HCT116 (cell line): ENCODE measurements around the gene TREML1. TPM values are rescaled to one million over a fixed set of nuclear protein-coding genes. Genes with fewer than 3 reads are reported as not detected.

Source experiments
- ATAC-seq: fragments of 200-7000 bp; cut with Tn5 transposase; 2 replicates; pipeline ENCODE4 v1.9.1; 2020; ENCODE audit warnings: mild to moderate bottlenecking, moderate library complexity
- BruUV-seq: library from RNA; stranded (reverse); fragments of 400-500 nt; replicated peaks from 2 replicates; lab custom pipeline; 2021; lab: Mats Ljungman, UMichigan
- CTCF ChIA-PET: fragments of 300-600 bp; sonication (Branson Sonifier 250); formaldehyde crosslinking; loops from one replicate; lab custom pipeline; 2021; ENCODE audit warnings: antibody characterized with exemption; lab: Charles Lee
- POLR2A ChIA-PET: fragments of 300-600, 350-600 bp; sonication (Branson Sonifier 250); formaldehyde crosslinking; loops from one replicate; lab custom pipeline; 2021; ENCODE audit warnings: antibody characterized with exemption; lab: Charles Lee
- RAD21 ChIA-PET, 2 experiments: fragments of 300-600 bp; sonication (Branson Sonifier 250); formaldehyde crosslinking; loops; one replicate each; lab custom pipeline; 2023; ENCODE audit warnings: low total read pairs in 2 of 2; ENCODE audit not compliant: uncharacterized antibody in 2 of 2, unreplicated experiment in 2 of 2, low non-redundant PET in 1 of 2; lab: Charles Lee
- DNase-seq: peaks from one replicate; pipeline ENCODE4 v3.0.0-alpha.2; 2010; ENCODE audit warnings: low read depth, low spot score
- H2AFZ ChIP-seq: fragments of 200-600 bp; shearing (Covaris generic), sonication (generic); 2 replicates; pipeline ENCODE4 v1.6.1; 2017; ENCODE audit warnings: low read depth, mixed run types, mixed read lengths, antibody characterized with exemption, low read length; ENCODE audit not compliant: poor library complexity, severe bottlenecking
- H3K27ac ChIP-seq: 2 replicates; pipeline ENCODE4 v1.5.1; 2012; ENCODE audit warnings: low read depth, low read length
- H3K27me3 ChIP-seq: fragments of 200-600 bp; sonication (generic); 2 replicates; pipeline ENCODE4 v1.6.1; 2016; ENCODE audit warnings: mixed run types, low read length, mixed read lengths; ENCODE audit not compliant: insufficient read depth
- H3K36me3 ChIP-seq, 2 experiments: fragments of 200-500 bp in 1 of 2; fragments of 200-600 bp in 1 of 2; sonication (Bioruptor generic) in 1 of 2; sonication (generic) in 1 of 2; 2 replicates each; pipeline versions ENCODE4 v1.5.1 to v1.6.1; 2014 to 2016; ENCODE audit warnings: low read length in 2 of 2, inconsistent platforms in 1 of 2, mixed read lengths in 1 of 2, mixed run types in 1 of 2; ENCODE audit not compliant: insufficient read depth in 2 of 2, control insufficient read depth in 1 of 2
- H3K4me1 ChIP-seq, 2 experiments: fragments of 200-600 bp in 1 of 2; sonication (generic) in 1 of 2; 2 replicates each; pipeline versions ENCODE4 v1.5.1 to v1.6.1; 2012 to 2017; ENCODE audit warnings: low read length in 2 of 2, inconsistent platforms in 1 of 2, mild to moderate bottlenecking in 1 of 2, mixed read lengths in 1 of 2, mixed run types in 1 of 2, moderate library complexity in 1 of 2; ENCODE audit not compliant: insufficient read depth in 2 of 2, control insufficient read depth in 1 of 2
- H3K4me2 ChIP-seq: fragments of 200-600 bp; sonication (generic); 2 replicates; pipeline ENCODE4 v1.6.1; 2017; ENCODE audit warnings: mixed run types, low read length, mixed read lengths
- H3K4me3 ChIP-seq, 2 experiments: fragments of 200-600 bp in 1 of 2; sonication (generic) in 1 of 2; replicated peaks in 1 of 2; 2 replicates each; pipeline ENCODE4 v1.5.1; 2011 to 2016; ENCODE audit warnings: low read length in 2 of 2, control low read depth in 1 of 2, low read depth in 1 of 2, mild to moderate bottlenecking in 1 of 2, mixed read lengths in 1 of 2, mixed run types in 1 of 2
- H3K79me2 ChIP-seq: fragments of 200-600 bp; sonication (generic); 2 replicates; pipeline ENCODE4 v1.6.1; 2017; ENCODE audit warnings: mild to moderate bottlenecking, mixed run types, low read length, moderate library complexity, mixed read lengths; ENCODE audit not compliant: insufficient read depth
- H3K9ac ChIP-seq: fragments of 200-600 bp; sonication (generic); 2 replicates; pipeline ENCODE4 v1.6.1; 2016; ENCODE audit warnings: low read length, mixed read lengths
- H3K9me2 ChIP-seq: fragments of 200-600 bp; sonication (generic), shearing (Covaris generic); 2 replicates; pipeline ENCODE4 v1.6.1; 2017; ENCODE audit warnings: mixed run types, mild to moderate bottlenecking, moderate library complexity; ENCODE audit not compliant: insufficient read depth
- H3K9me3 ChIP-seq, 2 experiments: fragments of 200-500 bp in 1 of 2; fragments of 200-600 bp in 1 of 2; sonication (Bioruptor generic) in 1 of 2; sonication (generic) in 1 of 2; 2 replicates each; pipeline ENCODE4 v1.6.1; 2014 to 2017; ENCODE audit warnings: low read length in 2 of 2, mixed read lengths in 2 of 2, inconsistent platforms in 1 of 2, low read depth in 1 of 2, mild to moderate bottlenecking in 1 of 2, mixed run types in 1 of 2, moderate library complexity in 1 of 2; ENCODE audit not compliant: control insufficient read depth in 1 of 2, insufficient read depth in 1 of 2
- H4K20me1 ChIP-seq: fragments of 200-600 bp; sonication (generic), shearing (Covaris generic); 2 replicates; pipeline ENCODE4 v1.6.1; 2017; ENCODE audit warnings: mixed run types, mild to moderate bottlenecking, moderate library complexity; ENCODE audit not compliant: insufficient read depth
- CBX3 ChIP-seq: IDR thresholded peaks from 2 replicates; pipeline ENCODE4 v1.6.1; 2012; ENCODE audit warnings: low read depth
- ELF1 ChIP-seq: IDR thresholded peaks from 2 replicates; pipeline ENCODE4 v1.6.1; 2012; ENCODE audit warnings: low read depth, borderline replicate concordance
- EZH2 ChIP-seq: fragments of 200-600 bp; sonication (generic); IDR thresholded peaks from 2 replicates; pipeline ENCODE4 v1.6.1; 2017; ENCODE audit warnings: antibody characterized with exemption, mixed run types
- FOSL1 ChIP-seq: IDR thresholded peaks from 2 replicates; pipeline ENCODE4 v1.6.1; 2012; ENCODE audit warnings: low read depth
- POLR2AphosphoS5 ChIP-seq: IDR thresholded peaks from 2 replicates; pipeline ENCODE4 v1.6.1; 2011; ENCODE audit warnings: mild to moderate bottlenecking, low read depth, low read length, moderate library complexity
- TCF7L2 ChIP-seq: IDR thresholded peaks from 2 replicates; pipeline ENCODE4 v1.7.0; 2011; ENCODE audit warnings: borderline replicate concordance, inconsistent platforms; ENCODE audit not compliant: insufficient read depth, insufficient read length; ENCODE audit errors: extremely low read depth
- ZNF274 ChIP-seq: fragments of 200-500 bp; sonication (Bioruptor generic); IDR thresholded peaks from 2 replicates; pipeline ENCODE4 v1.6.1; 2014; ENCODE audit warnings: mild to moderate bottlenecking, low read depth, low read length, inconsistent platforms
- intact Hi-C: fragments of 100-400 bp; cut with micrococcal nuclease; formaldehyde crosslinking; loops from 2 replicates; pipeline ENCODE4 v1.10.0; 2022
- total RNA-seq: library from RNA; stranded (reverse); gene quantifications from one replicate; pipeline ENCODE4 v1.2.1, GENCODE V29; 2021; ENCODE audit not compliant: unreplicated experiment
- TF ChIP-seq, protein P1 (sequence below): IDR thresholded peaks from 2 replicates; pipeline ENCODE4 v1.6.1; 2012; ENCODE audit warnings: low read depth

The TREML1 gene
- total RNA-seq, 1 experiment from 2014 or later: not detected

GRCh38 chr6:41150671-41151070 lies 3.5 kb downstream of the TREML1 start:
- ATAC-seq: no peak; the same call in 1 of the 2 replicates
- no peak for DNase-seq
- RAD21 ChIA-PET: no interaction called here
- TF ChIP-seq ELF1: no peak
- no peak for TF ChIP-seq EZH2
- no peak for TF ChIP-seq ZNF274
- no peak for TF ChIP-seq CBX3
- no peak for TF ChIP-seq POLR2AphosphoS5
- Histone ChIP-seq H2AFZ (no peak overlapping the region), H3K9me2 (no peaks in the 10 kb centered on the region), H4K20me1 (no peaks in the 10 kb centered on the region), H3K4me3 (no peak overlapping the region), H3K9me3 (no peaks in the 10 kb centered on the region), H3K4me1 (no peaks in the 10 kb centered on the region), H3K27ac (no peak overlapping the region), H3K36me3 (no peaks in the 10 kb centered on the region), H3K9ac (no peak overlapping the region), H3K4me2 (no peak overlapping the region), H3K79me2 (no peaks in the 10 kb centered on the region), H3K27me3 (peaks cover 4% of the 10 kb centered on the region; the same call in 1 of the 2 replicates)
- CTCF ChIA-PET: no interaction called here
- no TSS peak for BruUV-seq
- intact Hi-C loops: no loop called here
- POLR2A ChIA-PET: no interaction called here

- Histone ChIP-seq H3K4me3 (no peak overlapping the region), H3K9me2 (no peaks in the 10 kb centered on the region), H3K27me3 (no peaks in the 10 kb centered on the region; the same call in 1 of the 2 replicates), H3K79me2 (no peaks in the 10 kb centered on the region), H3K9me3 (no peaks in the 10 kb centered on the region), H3K36me3 (no peaks in the 10 kb centered on the region), H2AFZ (no peak overlapping the region), H3K4me2 (no peak overlapping the region), H3K9ac (no peak overlapping the region), H4K20me1 (no peaks in the 10 kb centered on the region), H3K27ac (no peak overlapping the region), H3K4me1 (no peaks in the 10 kb centered on the region)
- POLR2A ChIA-PET: no interaction called here
- no peak for TF ChIP-seq POLR2AphosphoS5
- TF ChIP-seq FOSL1: no peak
- TF ChIP-seq CBX3: no peak
- TF ChIP-seq, protein P1, sequence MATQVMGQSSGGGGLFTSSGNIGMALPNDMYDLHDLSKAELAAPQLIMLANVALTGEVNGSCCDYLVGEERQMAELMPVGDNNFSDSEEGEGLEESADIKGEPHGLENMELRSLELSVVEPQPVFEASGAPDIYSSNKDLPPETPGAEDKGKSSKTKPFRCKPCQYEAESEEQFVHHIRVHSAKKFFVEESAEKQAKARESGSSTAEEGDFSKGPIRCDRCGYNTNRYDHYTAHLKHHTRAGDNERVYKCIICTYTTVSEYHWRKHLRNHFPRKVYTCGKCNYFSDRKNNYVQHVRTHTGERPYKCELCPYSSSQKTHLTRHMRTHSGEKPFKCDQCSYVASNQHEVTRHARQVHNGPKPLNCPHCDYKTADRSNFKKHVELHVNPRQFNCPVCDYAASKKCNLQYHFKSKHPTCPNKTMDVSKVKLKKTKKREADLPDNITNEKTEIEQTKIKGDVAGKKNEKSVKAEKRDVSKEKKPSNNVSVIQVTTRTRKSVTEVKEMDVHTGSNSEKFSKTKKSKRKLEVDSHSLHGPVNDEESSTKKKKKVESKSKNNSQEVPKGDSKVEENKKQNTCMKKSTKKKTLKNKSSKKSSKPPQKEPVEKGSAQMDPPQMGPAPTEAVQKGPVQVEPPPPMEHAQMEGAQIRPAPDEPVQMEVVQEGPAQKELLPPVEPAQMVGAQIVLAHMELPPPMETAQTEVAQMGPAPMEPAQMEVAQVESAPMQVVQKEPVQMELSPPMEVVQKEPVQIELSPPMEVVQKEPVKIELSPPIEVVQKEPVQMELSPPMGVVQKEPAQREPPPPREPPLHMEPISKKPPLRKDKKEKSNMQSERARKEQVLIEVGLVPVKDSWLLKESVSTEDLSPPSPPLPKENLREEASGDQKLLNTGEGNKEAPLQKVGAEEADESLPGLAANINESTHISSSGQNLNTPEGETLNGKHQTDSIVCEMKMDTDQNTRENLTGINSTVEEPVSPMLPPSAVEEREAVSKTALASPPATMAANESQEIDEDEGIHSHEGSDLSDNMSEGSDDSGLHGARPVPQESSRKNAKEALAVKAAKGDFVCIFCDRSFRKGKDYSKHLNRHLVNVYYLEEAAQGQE: no peak
- TF ChIP-seq TCF7L2: no peak
- TF ChIP-seq ZNF274: no peak
- DNase-seq: no peak
- ATAC-seq: no peak
- RAD21 ChIA-PET: no interaction called here
- intact Hi-C loops: no loop called here
- CTCF ChIA-PET: no interaction called here
- BruUV-seq: no TSS peak
These were observed 6.2 kb downstream of the TREML1 start for GRCh38 chr6:41147917-41148316.
